Keratinocyte (primary cell): Measurements from ENCODE around the gene CYB5R4. TPM values are rescaled to one million over a fixed set of nuclear protein-coding genes. Genes with fewer than 3 reads are reported as not detected.

Source experiments
- DNase-seq: peaks from one replicate; pipeline ENCODE4 v3.0.0-alpha.2; 2011; ENCODE audit warnings: low read depth, missing footprints, low spot score
- FAIRE-seq: peaks from 2 replicates; lab custom pipeline; 2011; peaks lifted over from hg19 to GRCh38; lab: Jason Lieb, UNC
- H2AFZ ChIP-seq: 2 replicates; pipeline ENCODE4 v1.6.0; 2012; ENCODE audit warnings: low read length, control low read depth, inconsistent platforms; ENCODE audit not compliant: control insufficient read depth
- H3K27ac ChIP-seq: 2 replicates; pipeline ENCODE4 v1.5.1; 2011; ENCODE audit warnings: low read length; ENCODE audit not compliant: control insufficient read depth, insufficient read depth
- H3K27me3 ChIP-seq: 3 replicates; pipeline ENCODE4 v1.6.0; 2011; ENCODE audit warnings: low read length; ENCODE audit not compliant: control insufficient read depth, insufficient read depth; ENCODE audit errors: extremely low read depth
- H3K36me3 ChIP-seq, 2 experiments: 2 replicates in 1 of 2; 3 replicates in 1 of 2; pipeline ENCODE4 v1.5.1; 2011; ENCODE audit warnings: low read length in 2 of 2, mild to moderate bottlenecking in 1 of 2; ENCODE audit not compliant: control insufficient read depth in 2 of 2, insufficient read depth in 2 of 2; ENCODE audit errors: extremely low read depth in 1 of 2
- H3K4me1 ChIP-seq: 3 replicates; pipeline ENCODE4 v1.5.1; 2011; ENCODE audit warnings: low read length; ENCODE audit not compliant: control insufficient read depth, insufficient read depth; ENCODE audit errors: extremely low read depth
- H3K4me2 ChIP-seq: 3 replicates; pipeline ENCODE4 v1.6.0; 2011; ENCODE audit warnings: low read depth, low read length; ENCODE audit not compliant: control insufficient read depth, insufficient read depth; ENCODE audit errors: extremely low read depth
- H3K4me3 ChIP-seq, 3 experiments: fragments of 200-600 bp in 1 of 3; sonication (generic) in 1 of 3; 2 replicates in 2 of 3; 3 replicates in 1 of 3; pipeline ENCODE4 v1.5.1; 2011 to 2016; ENCODE audit warnings: low read length in 3 of 3, mild to moderate bottlenecking in 3 of 3, control low read depth in 2 of 3, inconsistent platforms in 1 of 3, low read depth in 1 of 3, mixed read lengths in 1 of 3, mixed run types in 1 of 3, moderate library complexity in 1 of 3; ENCODE audit not compliant: control insufficient read depth in 2 of 3, insufficient read depth in 2 of 3; ENCODE audit errors: extremely low read depth in 1 of 3
- H3K79me2 ChIP-seq: 2 replicates; pipeline ENCODE4 v1.6.0; 2012; ENCODE audit warnings: low read length; ENCODE audit not compliant: control insufficient read depth, insufficient read depth
- H3K9ac ChIP-seq: 3 replicates; pipeline ENCODE4 v1.6.0; 2011; ENCODE audit warnings: low read length; ENCODE audit not compliant: control insufficient read depth, insufficient read depth; ENCODE audit errors: extremely low read depth
- H3K9me1 ChIP-seq: 3 replicates; pipeline ENCODE4 v1.6.0; 2011; ENCODE audit warnings: low read length; ENCODE audit not compliant: control insufficient read depth, insufficient read depth; ENCODE audit errors: extremely low read depth
- H3K9me3 ChIP-seq: 2 replicates; pipeline ENCODE4 v1.5.1; 2012; ENCODE audit warnings: low read depth, low read length; ENCODE audit not compliant: control insufficient read depth
- H4K20me1 ChIP-seq: 3 replicates; pipeline ENCODE4 v1.6.0; 2011; ENCODE audit warnings: low read length; ENCODE audit not compliant: control insufficient read depth, insufficient read depth; ENCODE audit errors: extremely low read depth
- EZH2 ChIP-seq: IDR thresholded peaks from one replicate; pipeline ENCODE4 v1.6.1; 2012; ENCODE audit warnings: inconsistent platforms, mild to moderate bottlenecking, low read length, moderate library complexity
- dilution Hi-C: fragments of 300-500 bp; cut with MboI; formaldehyde crosslinking; loops from one replicate; pipeline ENCODE4 v1.7.0; 2020; ENCODE audit warnings: low sequenced_read_pairs; ENCODE audit not compliant: extremely low pct_ligation_motif_present
- polyA plus RNA-seq, 5 experiments: library from polyadenylated mRNA; depleted of rRNA in 3 of 5; stranded (reverse) in 3 of 5; stranded (forward) in 1 of 5; unstranded in 1 of 5; fragments of >200 nt; gene quantifications; 1 replicate in 1 of 5; 2 replicates in 3 of 5; 3 replicates in 1 of 5; pipeline versions ENCODE4 v1.2.1 to v1.2.3, GENCODE V29; 2011 to 2012; ENCODE audit warnings: missing spikeins in 2 of 5, low read depth in 1 of 5, low replicate concordance in 1 of 5
- TF ChIP-seq, protein P1 (sequence below), 3 experiments: IDR thresholded peaks in 1 of 3; conservative IDR thresholded peaks in 1 of 3; optimal IDR thresholded peaks in 1 of 3; 2 replicates in 2 of 3; 3 replicates in 1 of 3; pipeline versions ENCODE3 to v1.5.1; 2011; ENCODE audit warnings: low read length in 3 of 3, mild to moderate bottlenecking in 3 of 3, moderate library complexity in 2 of 3, control low read depth in 1 of 3, inconsistent platforms in 1 of 3; ENCODE audit not compliant: insufficient read depth in 2 of 3; ENCODE audit errors: extremely low read depth in 1 of 3

CYB5R4 gene
- polyA plus RNA-seq, 1 donor (not counting 4 experiments of a cell fraction or from before 2014, with no cell fraction given) = 14.0 TPM

DNA sequence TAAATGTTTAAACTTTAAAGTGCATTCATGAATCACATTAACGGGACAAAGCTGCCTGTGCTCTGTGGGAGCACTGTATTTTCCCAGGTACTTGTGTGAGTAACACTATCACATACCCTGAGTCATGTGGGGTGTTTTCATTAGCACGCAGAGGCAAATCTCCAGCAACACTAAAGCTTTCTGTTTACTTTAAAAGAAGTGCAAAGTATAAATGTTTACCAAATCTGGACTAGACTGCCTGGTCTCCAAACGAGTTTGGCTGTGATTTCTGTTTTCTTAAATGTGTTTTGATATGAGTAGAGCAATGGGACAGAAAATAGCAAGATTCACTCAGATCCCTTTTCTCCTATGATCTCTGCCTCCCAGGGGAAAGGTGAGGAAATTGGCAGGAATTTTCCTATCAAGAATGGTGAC, 35.1 kb upstream of the CYB5R4 start:
- Histone ChIP-seq H3K9me1 (no peaks in the 10 kb centered on the region), H3K27me3 (no peaks in the 10 kb centered on the region), H3K4me3 (no peak overlapping the region), H3K36me3 (no peaks in the 10 kb centered on the region), H3K9me3 (no peaks in the 10 kb centered on the region), H3K9ac (no peak overlapping the region), H3K79me2 (no peaks in the 10 kb centered on the region), H3K27ac (no peak overlapping the region), H3K4me2 (no peak overlapping the region), H3K4me1 (no peaks in the 10 kb centered on the region), H2AFZ (no peak overlapping the region), H4K20me1 (no peaks in the 10 kb centered on the region)
- FAIRE-seq (no peak), DNase-seq (no peak)
- TF ChIP-seq EZH2 = no peak
- dilution Hi-C loops = no loop called here

DNA sequence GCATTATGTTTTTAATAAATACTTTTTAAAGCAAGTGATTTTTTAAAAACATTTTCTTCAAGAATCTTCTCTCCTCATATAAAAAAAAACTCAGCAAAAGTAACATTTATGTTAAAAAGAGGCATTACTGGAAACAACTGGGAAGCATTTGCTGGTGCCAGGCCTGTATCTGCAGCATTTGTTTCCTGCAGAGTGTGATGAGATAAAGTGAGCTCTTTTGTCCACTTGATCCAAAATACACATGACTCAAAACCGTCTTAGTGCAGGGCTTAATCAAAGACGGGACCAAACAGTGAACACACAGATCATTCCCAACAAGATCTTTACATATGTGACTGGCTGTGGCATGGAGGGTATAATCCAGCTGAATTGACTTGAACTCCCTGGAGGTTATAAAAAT, 34.7 kb upstream of the CYB5R4 start:
- dilution Hi-C loops = no loop called here
- H3K9me1 ChIP-seq = no peaks in the 10 kb centered on the region
- H4K20me1 ChIP-seq = no peaks in the 10 kb centered on the region
- no peaks in the 10 kb centered on the region for H3K79me2 ChIP-seq
- no peak overlapping the region for H3K27ac ChIP-seq
- H3K9me3 ChIP-seq = no peaks in the 10 kb centered on the region
- H3K4me2 ChIP-seq = no peak overlapping the region
- H3K4me1 ChIP-seq = no peaks in the 10 kb centered on the region
- H3K27me3 ChIP-seq = no peaks in the 10 kb centered on the region
- no peak for TF ChIP-seq EZH2
- TF ChIP-seq, protein P1, sequence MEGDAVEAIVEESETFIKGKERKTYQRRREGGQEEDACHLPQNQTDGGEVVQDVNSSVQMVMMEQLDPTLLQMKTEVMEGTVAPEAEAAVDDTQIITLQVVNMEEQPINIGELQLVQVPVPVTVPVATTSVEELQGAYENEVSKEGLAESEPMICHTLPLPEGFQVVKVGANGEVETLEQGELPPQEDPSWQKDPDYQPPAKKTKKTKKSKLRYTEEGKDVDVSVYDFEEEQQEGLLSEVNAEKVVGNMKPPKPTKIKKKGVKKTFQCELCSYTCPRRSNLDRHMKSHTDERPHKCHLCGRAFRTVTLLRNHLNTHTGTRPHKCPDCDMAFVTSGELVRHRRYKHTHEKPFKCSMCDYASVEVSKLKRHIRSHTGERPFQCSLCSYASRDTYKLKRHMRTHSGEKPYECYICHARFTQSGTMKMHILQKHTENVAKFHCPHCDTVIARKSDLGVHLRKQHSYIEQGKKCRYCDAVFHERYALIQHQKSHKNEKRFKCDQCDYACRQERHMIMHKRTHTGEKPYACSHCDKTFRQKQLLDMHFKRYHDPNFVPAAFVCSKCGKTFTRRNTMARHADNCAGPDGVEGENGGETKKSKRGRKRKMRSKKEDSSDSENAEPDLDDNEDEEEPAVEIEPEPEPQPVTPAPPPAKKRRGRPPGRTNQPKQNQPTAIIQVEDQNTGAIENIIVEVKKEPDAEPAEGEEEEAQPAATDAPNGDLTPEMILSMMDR (optimal IDR thresholded peaks at IDR 0.05 in 1 of 3, IDR thresholded peaks at IDR 0.05 in 1 of 3, conservative IDR thresholded peaks at IDR 0.05 in 1 of 3; ENCODE audit: extremely low read depth in 1 of 3, insufficient read depth in 2 of 3, low read length in 3 of 3) = no peak
- DNase-seq = no peak
- no peak for FAIRE-seq
- H3K36me3 ChIP-seq = no peaks in the 10 kb centered on the region
- no peak overlapping the region for H3K9ac ChIP-seq
- H3K4me3 ChIP-seq = no peak overlapping the region
- H2AFZ ChIP-seq = no peak overlapping the region

DNA sequence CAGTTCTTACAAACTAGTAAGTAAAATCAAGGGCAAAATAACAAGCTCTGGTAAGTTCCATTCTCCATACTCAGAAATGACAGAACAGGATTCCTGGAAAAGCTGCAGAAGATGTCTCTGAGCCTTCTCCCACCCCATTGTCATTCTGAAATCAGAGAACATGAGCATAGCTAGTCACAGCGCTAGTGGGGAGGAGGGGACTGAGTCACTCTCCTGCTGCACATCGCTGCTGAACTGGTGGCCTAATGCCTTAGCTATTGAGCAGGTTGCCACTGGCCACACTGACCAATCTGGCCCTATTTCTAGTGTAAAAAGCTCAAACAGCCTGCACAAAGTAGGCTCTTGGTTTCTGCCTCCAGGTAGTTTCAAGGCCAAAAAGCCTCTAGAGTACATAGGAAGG, 32.4 kb upstream of the CYB5R4 start:
- no peaks in the 10 kb centered on the region for H3K36me3 ChIP-seq
- H3K9ac ChIP-seq = no peak overlapping the region
- H3K4me2 ChIP-seq = no peak overlapping the region
- H3K79me2 ChIP-seq = no peaks in the 10 kb centered on the region
- no peaks in the 10 kb centered on the region for H3K9me3 ChIP-seq
- H3K4me3 ChIP-seq = no peak overlapping the region
- dilution Hi-C loops = no loop called here
- H4K20me1 ChIP-seq = no peaks in the 10 kb centered on the region
- H3K9me1 ChIP-seq = no peaks in the 10 kb centered on the region
- H3K27me3 ChIP-seq = no peaks in the 10 kb centered on the region
- TF ChIP-seq, protein P1 (optimal IDR thresholded peaks at IDR 0.05 in 1 of 3, IDR thresholded peaks at IDR 0.05 in 1 of 3, conservative IDR thresholded peaks at IDR 0.05 in 1 of 3; ENCODE audit: extremely low read depth in 1 of 3, insufficient read depth in 2 of 3, low read length in 3 of 3) = no peak
- TF ChIP-seq EZH2 = no peak
- FAIRE-seq (no peak), DNase-seq (no peak)
- no peak overlapping the region for H3K27ac ChIP-seq
- H3K4me1 ChIP-seq = no peaks in the 10 kb centered on the region
- no peak overlapping the region for H2AFZ ChIP-seq
